Activated CD8-positive, alpha-beta T cell treated with anti-CD3 and anti-CD28 coated beads, Interleukin-2, amount 10 ng/mL, durations not matched to agents 7 days and 5 days (primary cell): ENCODE data around the gene TRIM49C. TPM values are rescaled to one million over a fixed set of nuclear protein-coding genes. Genes with fewer than 3 reads are reported as not detected.
"Not testable (repeated sequence)": the region's sequence is repeated elsewhere in the genome, so short reads cannot be mapped to it uniquely, and the experiment has no call there.

Experiments
- ATAC-seq: fragments of 150-1000 bp; cut with Tn5 transposase; one replicate; pipeline ENCODE4 v1.10.0; 2021; ENCODE audit warnings: moderate library complexity
- CTCF ChIA-PET: fragments of 350-600 bp; sonication (Branson Sonifier 250); formaldehyde crosslinking; loops from one replicate; lab custom pipeline; 2021; ENCODE audit warnings: antibody characterized with exemption; lab: Charles Lee
- POLR2A ChIA-PET: fragments of 350-600 bp; sonication (Branson Sonifier 250); formaldehyde crosslinking; loops from one replicate; lab custom pipeline; 2021; ENCODE audit warnings: antibody characterized with exemption; lab: Charles Lee
- DNase-seq: peaks from one replicate; pipeline ENCODE4 v3.0.0-alpha.2; 2020
- H3K27ac Mint-ChIP-seq: one replicate; pipeline ENCODE4 v1.8.0; 2021; ENCODE audit warnings: mild to moderate bottlenecking, mixed read lengths
- H3K27me3 Mint-ChIP-seq: one replicate; pipeline ENCODE4 v1.8.0; 2021; ENCODE audit warnings: low read depth, mixed read lengths
- H3K36me3 Mint-ChIP-seq: one replicate; pipeline ENCODE4 v1.8.0; 2021; ENCODE audit warnings: low read depth, mixed read lengths
- H3K4me1 Mint-ChIP-seq: one replicate; pipeline ENCODE4 v1.8.0; 2021; ENCODE audit warnings: low read depth, mixed read lengths
- H3K4me3 Mint-ChIP-seq: one replicate; pipeline ENCODE4 v1.8.0; 2021; ENCODE audit warnings: mild to moderate bottlenecking, mixed read lengths
- H3K9me3 Mint-ChIP-seq: one replicate; pipeline ENCODE4 v1.8.0; 2022; ENCODE audit warnings: mixed read lengths; ENCODE audit not compliant: insufficient read depth
- total RNA-seq, 2 experiments: library from RNA; stranded (reverse); gene quantifications; one replicate each; pipeline ENCODE4 v1.2.3, GENCODE V29; 2021

The TRIM49C gene, protein sequence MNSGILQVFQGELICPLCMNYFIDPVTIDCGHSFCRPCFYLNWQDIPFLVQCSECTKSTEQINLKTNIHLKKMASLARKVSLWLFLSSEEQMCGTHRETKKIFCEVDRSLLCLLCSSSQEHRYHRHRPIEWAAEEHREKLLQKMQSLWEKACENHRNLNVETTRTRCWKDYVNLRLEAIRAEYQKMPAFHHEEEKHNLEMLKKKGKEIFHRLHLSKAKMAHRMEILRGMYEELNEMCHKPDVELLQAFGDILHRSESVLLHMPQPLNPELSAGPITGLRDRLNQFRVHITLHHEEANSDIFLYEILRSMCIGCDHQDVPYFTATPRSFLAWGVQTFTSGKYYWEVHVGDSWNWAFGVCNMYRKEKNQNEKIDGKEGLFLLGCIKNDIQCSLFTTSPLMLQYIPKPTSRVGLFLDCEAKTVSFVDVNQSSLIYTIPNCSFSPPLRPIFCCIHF
- not detected for total RNA-seq

DNA sequence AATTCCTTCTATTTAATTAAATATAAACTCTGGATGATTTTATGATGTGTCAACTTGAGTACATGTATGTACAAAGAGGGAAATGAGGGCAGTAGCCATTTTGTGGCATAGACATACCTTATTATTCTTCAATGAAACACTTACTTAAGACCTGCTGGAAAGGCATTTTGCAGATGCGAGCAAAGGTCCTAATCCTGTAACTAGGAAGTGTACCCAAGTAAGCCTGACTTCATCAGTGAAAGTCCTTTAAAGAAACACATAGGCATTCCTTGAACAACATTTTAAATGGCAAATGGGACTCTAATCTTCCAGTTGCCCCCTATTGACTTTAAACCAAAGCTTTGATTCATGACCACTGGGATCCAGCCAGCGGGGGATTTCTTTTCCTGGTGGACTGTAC is at the start of gene TRIM49C:
Gene TRIM49C (plus strand): TSS at position 301 of the 400 bp plus-strand sequence. CDS start 4,106 bp downstream, outside the sequence.
- ATAC-seq, DNase-seq, H3K9me3 Mint-ChIP-seq, H3K4me3 Mint-ChIP-seq, H3K27me3 Mint-ChIP-seq, H3K27ac Mint-ChIP-seq, H3K4me1 Mint-ChIP-seq, CTCF ChIA-PET, H3K36me3 Mint-ChIP-seq, POLR2A ChIA-PET: not testable (repeated sequence)

GRCh38 chr11:90024184-90024583 is 6.7 kb upstream of the TRIM49C start:
- ATAC-seq, H3K27ac Mint-ChIP-seq, H3K27me3 Mint-ChIP-seq, H3K4me3 Mint-ChIP-seq, CTCF ChIA-PET, POLR2A ChIA-PET, H3K4me1 Mint-ChIP-seq, H3K9me3 Mint-ChIP-seq, DNase-seq, H3K36me3 Mint-ChIP-seq: not testable (repeated sequence)

GRCh38 chr11:90051591-90052209 is 20.8 kb downstream of the TRIM49C start:
- POLR2A ChIA-PET, CTCF ChIA-PET, H3K36me3 Mint-ChIP-seq, H3K27ac Mint-ChIP-seq, H3K4me3 Mint-ChIP-seq, DNase-seq, H3K4me1 Mint-ChIP-seq, H3K27me3 Mint-ChIP-seq, ATAC-seq, H3K9me3 Mint-ChIP-seq: not testable (repeated sequence)

DNA sequence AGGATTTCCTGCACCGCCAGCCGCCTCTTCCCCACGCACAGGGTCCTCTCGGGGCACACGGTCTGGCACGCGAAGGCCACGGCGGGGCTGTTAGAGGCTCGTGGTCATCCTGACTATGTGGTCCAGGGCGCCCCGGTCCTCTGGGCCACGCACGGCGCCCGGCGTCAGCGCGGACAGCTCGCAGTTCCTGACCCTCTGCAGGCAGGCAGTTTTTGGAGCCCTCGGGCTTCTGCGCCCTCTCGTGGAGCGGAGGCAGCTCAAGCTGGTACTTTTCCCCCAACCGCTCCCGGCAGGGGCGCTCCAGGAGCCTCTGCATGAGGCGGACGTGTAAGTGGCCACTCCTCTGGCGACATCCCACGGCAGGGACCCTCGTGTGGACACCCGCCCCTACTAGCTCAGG is 21.4 kb downstream of the TRIM49C start:
- H3K4me1 Mint-ChIP-seq, H3K4me3 Mint-ChIP-seq, DNase-seq, H3K9me3 Mint-ChIP-seq, ATAC-seq, CTCF ChIA-PET, H3K27me3 Mint-ChIP-seq, H3K27ac Mint-ChIP-seq, H3K36me3 Mint-ChIP-seq, POLR2A ChIA-PET: not testable (repeated sequence)

DNA sequence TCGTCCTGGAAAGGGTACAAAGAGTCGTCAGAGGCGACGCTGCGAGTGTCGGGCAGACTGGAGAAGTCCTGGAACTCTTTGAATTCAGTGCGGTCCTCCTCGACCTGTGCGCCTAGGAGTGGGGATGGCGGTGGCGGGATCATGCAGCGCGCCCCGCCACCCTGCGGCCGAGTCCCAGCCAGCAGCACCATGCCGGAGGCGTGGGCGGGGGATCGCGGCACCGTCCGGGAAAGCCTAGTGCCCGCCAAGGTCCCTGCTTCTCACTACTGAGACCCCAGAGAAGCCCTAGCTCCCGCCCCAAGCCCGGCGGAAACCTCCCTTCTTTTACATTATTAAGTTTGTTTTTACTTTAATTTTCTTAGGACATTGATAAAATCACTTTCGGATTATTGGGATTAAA is 22.6 kb downstream of the TRIM49C start:
- POLR2A ChIA-PET, ATAC-seq, H3K36me3 Mint-ChIP-seq, DNase-seq, CTCF ChIA-PET, H3K27ac Mint-ChIP-seq, H3K4me1 Mint-ChIP-seq, H3K4me3 Mint-ChIP-seq, H3K27me3 Mint-ChIP-seq, H3K9me3 Mint-ChIP-seq: not testable (repeated sequence)

- H3K27me3 Mint-ChIP-seq, H3K36me3 Mint-ChIP-seq, CTCF ChIA-PET, H3K4me3 Mint-ChIP-seq, POLR2A ChIA-PET, H3K9me3 Mint-ChIP-seq, H3K27ac Mint-ChIP-seq, DNase-seq, H3K4me1 Mint-ChIP-seq, ATAC-seq: not testable (repeated sequence)
Observed at GRCh38 chr11:90085650-90086049, 54.7 kb downstream of the TRIM49C start, which contains the start of gene UBTFL1. Gene UBTFL1 (plus strand): TSS chr11:90085950. CDS start chr11:90085950, 0 bp downstream.

- ATAC-seq, H3K4me3 Mint-ChIP-seq, H3K9me3 Mint-ChIP-seq, POLR2A ChIA-PET, DNase-seq, H3K27me3 Mint-ChIP-seq, CTCF ChIA-PET, H3K27ac Mint-ChIP-seq, H3K4me1 Mint-ChIP-seq, H3K36me3 Mint-ChIP-seq: not testable (repeated sequence)
Observed at GRCh38 chr11:90088731-90089130, 57.8 kb downstream of the TRIM49C start.

Other genes starting within 250 kb of the TRIM49C start
- not detected for gene TRIM49, start 222.5 kb upstream of the TRIM49C start, total RNA-seq
- gene TRIM64B, start 152.6 kb upstream of the TRIM49C start, total RNA-seq: not detected
- not detected for gene TRIM49D1, start 108.9 kb upstream of the TRIM49C start, total RNA-seq
- not detected for gene TRIM49D2, start 107.0 kb upstream of the TRIM49C start, total RNA-seq
- not detected for gene TRIM64, start 65.1 kb upstream of the TRIM49C start, total RNA-seq
- not detected for gene UBTFL1, start 54.8 kb downstream of the TRIM49C start, total RNA-seq
- gene NAALAD2, start 103.6 kb downstream of the TRIM49C start, total RNA-seq: not detected
- 10 to 100 TPM; 66.7 to 68.4 TPM for gene CHORDC1, start 191.9 kb downstream of the TRIM49C start, total RNA-seq